Liver (tissue), 3 donors: Measurements from ENCODE around the gene OR5B2.

Source experiments
- EGR1 ChIP-seq, 2 donors: IDR thresholded peaks; 2 replicates each; pipeline ENCODE4 v1.6.1; 2016 to 2018; ENCODE audit warnings: antibody characterized with exemption in 2 of 2, low read depth in 2 of 2
- FOXA1 ChIP-seq: IDR thresholded peaks from 2 replicates; pipeline ENCODE4 v1.6.1; 2016; ENCODE audit warnings: antibody characterized with exemption
- GABPA ChIP-seq, 2 donors: IDR thresholded peaks in 1 of 2; conservative IDR thresholded peaks in 1 of 2; 2 replicates each; pipeline ENCODE4 v1.6.1; 2016; ENCODE audit warnings: antibody characterized with exemption in 2 of 2, mild to moderate bottlenecking in 1 of 2, moderate library complexity in 1 of 2
- JUND ChIP-seq, 2 donors: IDR thresholded peaks; 2 replicates each; pipeline ENCODE4 v1.6.1; 2016; ENCODE audit warnings: antibody characterized with exemption in 2 of 2
- RAD21 ChIP-seq, 2 donors: IDR thresholded peaks; 2 replicates each; pipeline ENCODE4 v1.6.1; 2016; ENCODE audit warnings: antibody characterized with exemption in 2 of 2, mild to moderate bottlenecking in 2 of 2
- RXRA ChIP-seq, 2 donors: IDR thresholded peaks; 2 replicates each; pipeline ENCODE4 v1.6.1; 2017 to 2018; ENCODE audit warnings: antibody characterized with exemption in 2 of 2, mild to moderate bottlenecking in 1 of 2
- SP1 ChIP-seq: IDR thresholded peaks from 2 replicates; pipeline ENCODE4 v1.6.1; 2018; ENCODE audit warnings: antibody characterized with exemption, mild to moderate bottlenecking
- TAF1 ChIP-seq: conservative IDR thresholded peaks from 2 replicates; pipeline ENCODE4 v1.6.1; 2016; ENCODE audit warnings: antibody characterized with exemption, mild to moderate bottlenecking
- YY1 ChIP-seq: IDR thresholded peaks from 2 replicates; pipeline ENCODE4 v1.6.1; 2016; ENCODE audit warnings: antibody characterized with exemption, mild to moderate bottlenecking
- TF ChIP-seq, protein P1 (sequence below): fragments of 150-350 bp; IDR thresholded peaks from 2 replicates; pipeline ENCODE4 v1.5.1; 2017; ENCODE audit warnings: improper control_type of control experiment, low read depth, low read length; ENCODE audit not compliant: missing input control
- TF ChIP-seq, protein P2 (sequence below): IDR thresholded peaks from 2 replicates; pipeline ENCODE4 v1.6.1; 2016; ENCODE audit warnings: antibody characterized with exemption
- TF ChIP-seq, protein P3 (sequence below): IDR thresholded peaks from 2 replicates; pipeline ENCODE4 v1.6.1; 2016; ENCODE audit warnings: antibody characterized with exemption
- TF ChIP-seq, protein P4 (sequence below): IDR thresholded peaks from 2 replicates; pipeline ENCODE4 v1.6.1; 2016; ENCODE audit warnings: antibody characterized with exemption, mild to moderate bottlenecking
- TF ChIP-seq, protein P5 (sequence below): IDR thresholded peaks from 2 replicates; pipeline ENCODE4 v1.6.1; 2016; ENCODE audit warnings: antibody characterized with exemption
- donor health status: healthy.
- donor health status: healthy.

DNA sequence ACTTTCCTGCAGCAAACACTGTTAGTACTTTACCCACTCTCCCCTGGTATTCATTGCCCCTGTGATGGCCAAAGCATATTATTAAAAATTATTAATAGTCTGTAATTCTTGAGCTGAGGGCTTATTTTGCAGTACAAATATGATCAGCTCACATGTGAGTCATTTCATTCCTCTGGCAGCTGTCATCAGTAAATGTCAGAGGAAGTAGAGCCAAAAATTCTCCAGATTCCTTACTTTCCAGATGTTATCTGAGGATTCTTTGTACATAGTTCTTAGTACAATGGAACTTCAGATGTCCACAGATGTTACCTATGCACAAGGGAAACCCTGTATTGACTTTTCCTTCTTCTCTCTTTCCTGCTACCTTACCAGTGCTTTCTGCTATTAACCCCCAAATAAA lies 33.7 kb downstream of the OR5B2 start:
- TF ChIP-seq, protein P1, sequence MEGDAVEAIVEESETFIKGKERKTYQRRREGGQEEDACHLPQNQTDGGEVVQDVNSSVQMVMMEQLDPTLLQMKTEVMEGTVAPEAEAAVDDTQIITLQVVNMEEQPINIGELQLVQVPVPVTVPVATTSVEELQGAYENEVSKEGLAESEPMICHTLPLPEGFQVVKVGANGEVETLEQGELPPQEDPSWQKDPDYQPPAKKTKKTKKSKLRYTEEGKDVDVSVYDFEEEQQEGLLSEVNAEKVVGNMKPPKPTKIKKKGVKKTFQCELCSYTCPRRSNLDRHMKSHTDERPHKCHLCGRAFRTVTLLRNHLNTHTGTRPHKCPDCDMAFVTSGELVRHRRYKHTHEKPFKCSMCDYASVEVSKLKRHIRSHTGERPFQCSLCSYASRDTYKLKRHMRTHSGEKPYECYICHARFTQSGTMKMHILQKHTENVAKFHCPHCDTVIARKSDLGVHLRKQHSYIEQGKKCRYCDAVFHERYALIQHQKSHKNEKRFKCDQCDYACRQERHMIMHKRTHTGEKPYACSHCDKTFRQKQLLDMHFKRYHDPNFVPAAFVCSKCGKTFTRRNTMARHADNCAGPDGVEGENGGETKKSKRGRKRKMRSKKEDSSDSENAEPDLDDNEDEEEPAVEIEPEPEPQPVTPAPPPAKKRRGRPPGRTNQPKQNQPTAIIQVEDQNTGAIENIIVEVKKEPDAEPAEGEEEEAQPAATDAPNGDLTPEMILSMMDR: no peak
- TF ChIP-seq, protein P2, sequence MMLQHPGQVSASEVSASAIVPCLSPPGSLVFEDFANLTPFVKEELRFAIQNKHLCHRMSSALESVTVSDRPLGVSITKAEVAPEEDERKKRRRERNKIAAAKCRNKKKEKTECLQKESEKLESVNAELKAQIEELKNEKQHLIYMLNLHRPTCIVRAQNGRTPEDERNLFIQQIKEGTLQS: no peak
- TF ChIP-seq RAD21 (IDR thresholded peaks at IDR 0.05) (no peak), TAF1 (no peak), JUND (IDR thresholded peaks at IDR 0.05) (no peak), SP1 (no peak), GABPA (IDR thresholded peaks at IDR 0.05 in 1 of 2, conservative IDR thresholded peaks at IDR 0.05 in 1 of 2) (no peak), YY1 (no peak), RXRA (IDR thresholded peaks at IDR 0.05) (no peak), FOXA1 (no peak), EGR1 (IDR thresholded peaks at IDR 0.05; ENCODE audit: low read depth in 2 of 2) (no peak)
- TF ChIP-seq, protein P3, sequence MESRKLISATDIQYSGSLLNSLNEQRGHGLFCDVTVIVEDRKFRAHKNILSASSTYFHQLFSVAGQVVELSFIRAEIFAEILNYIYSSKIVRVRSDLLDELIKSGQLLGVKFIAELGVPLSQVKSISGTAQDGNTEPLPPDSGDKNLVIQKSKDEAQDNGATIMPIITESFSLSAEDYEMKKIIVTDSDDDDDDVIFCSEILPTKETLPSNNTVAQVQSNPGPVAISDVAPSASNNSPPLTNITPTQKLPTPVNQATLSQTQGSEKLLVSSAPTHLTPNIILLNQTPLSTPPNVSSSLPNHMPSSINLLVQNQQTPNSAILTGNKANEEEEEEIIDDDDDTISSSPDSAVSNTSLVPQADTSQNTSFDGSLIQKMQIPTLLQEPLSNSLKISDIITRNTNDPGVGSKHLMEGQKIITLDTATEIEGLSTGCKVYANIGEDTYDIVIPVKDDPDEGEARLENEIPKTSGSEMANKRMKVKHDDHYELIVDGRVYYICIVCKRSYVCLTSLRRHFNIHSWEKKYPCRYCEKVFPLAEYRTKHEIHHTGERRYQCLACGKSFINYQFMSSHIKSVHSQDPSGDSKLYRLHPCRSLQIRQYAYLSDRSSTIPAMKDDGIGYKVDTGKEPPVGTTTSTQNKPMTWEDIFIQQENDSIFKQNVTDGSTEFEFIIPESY: no peak
- TF ChIP-seq, protein P4, sequence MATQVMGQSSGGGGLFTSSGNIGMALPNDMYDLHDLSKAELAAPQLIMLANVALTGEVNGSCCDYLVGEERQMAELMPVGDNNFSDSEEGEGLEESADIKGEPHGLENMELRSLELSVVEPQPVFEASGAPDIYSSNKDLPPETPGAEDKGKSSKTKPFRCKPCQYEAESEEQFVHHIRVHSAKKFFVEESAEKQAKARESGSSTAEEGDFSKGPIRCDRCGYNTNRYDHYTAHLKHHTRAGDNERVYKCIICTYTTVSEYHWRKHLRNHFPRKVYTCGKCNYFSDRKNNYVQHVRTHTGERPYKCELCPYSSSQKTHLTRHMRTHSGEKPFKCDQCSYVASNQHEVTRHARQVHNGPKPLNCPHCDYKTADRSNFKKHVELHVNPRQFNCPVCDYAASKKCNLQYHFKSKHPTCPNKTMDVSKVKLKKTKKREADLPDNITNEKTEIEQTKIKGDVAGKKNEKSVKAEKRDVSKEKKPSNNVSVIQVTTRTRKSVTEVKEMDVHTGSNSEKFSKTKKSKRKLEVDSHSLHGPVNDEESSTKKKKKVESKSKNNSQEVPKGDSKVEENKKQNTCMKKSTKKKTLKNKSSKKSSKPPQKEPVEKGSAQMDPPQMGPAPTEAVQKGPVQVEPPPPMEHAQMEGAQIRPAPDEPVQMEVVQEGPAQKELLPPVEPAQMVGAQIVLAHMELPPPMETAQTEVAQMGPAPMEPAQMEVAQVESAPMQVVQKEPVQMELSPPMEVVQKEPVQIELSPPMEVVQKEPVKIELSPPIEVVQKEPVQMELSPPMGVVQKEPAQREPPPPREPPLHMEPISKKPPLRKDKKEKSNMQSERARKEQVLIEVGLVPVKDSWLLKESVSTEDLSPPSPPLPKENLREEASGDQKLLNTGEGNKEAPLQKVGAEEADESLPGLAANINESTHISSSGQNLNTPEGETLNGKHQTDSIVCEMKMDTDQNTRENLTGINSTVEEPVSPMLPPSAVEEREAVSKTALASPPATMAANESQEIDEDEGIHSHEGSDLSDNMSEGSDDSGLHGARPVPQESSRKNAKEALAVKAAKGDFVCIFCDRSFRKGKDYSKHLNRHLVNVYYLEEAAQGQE: no peak
- TF ChIP-seq, protein P5, sequence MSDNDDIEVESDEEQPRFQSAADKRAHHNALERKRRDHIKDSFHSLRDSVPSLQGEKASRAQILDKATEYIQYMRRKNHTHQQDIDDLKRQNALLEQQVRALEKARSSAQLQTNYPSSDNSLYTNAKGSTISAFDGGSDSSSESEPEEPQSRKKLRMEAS: no peak
